GM23338 (cell line): ENCODE data around the gene PGS1. TPM values are rescaled to one million over a fixed set of nuclear protein-coding genes. Genes with fewer than 3 reads are reported as not detected.

Source experiments
- ATAC-seq: fragments of 200-7000 bp; cut with Tn5 transposase; 3 replicates; pipeline ENCODE4 v1.9.1; 2020
- DNase-seq: peaks from one replicate; pipeline ENCODE4 v3.0.0-alpha.2; 2015; ENCODE audit warnings: low spot score
- H2AFZ ChIP-seq: fragments of 200-600 bp; sonication (generic); 2 replicates; pipeline ENCODE4 v1.8.0; 2016; ENCODE audit warnings: antibody characterized with exemption, mild to moderate bottlenecking, moderate library complexity
- H3F3A ChIP-seq: fragments of 200-600 bp; sonication (generic); replicated peaks from 2 replicates; pipeline ENCODE4 v1.8.0; 2017; ENCODE audit warnings: antibody characterized with exemption, mixed run types, low read depth
- H3K27ac ChIP-seq: fragments of 200-600 bp; sonication (generic); 2 replicates; pipeline ENCODE4 v1.6.1; 2016; ENCODE audit warnings: low read depth
- H3K27me3 ChIP-seq: fragments of 200-600 bp; sonication (generic); 2 replicates; pipeline ENCODE4 v1.8.0; 2016; ENCODE audit warnings: mild to moderate bottlenecking, mixed run types, moderate library complexity; ENCODE audit not compliant: insufficient read depth
- H3K36me3 ChIP-seq: fragments of 200-600 bp; sonication (generic); 2 replicates; pipeline ENCODE4 v1.8.0; 2016; ENCODE audit warnings: mild to moderate bottlenecking; ENCODE audit not compliant: insufficient read depth
- H3K4me1 ChIP-seq: fragments of 200-600 bp; sonication (generic); 2 replicates; pipeline ENCODE4 v1.8.0; 2016; ENCODE audit warnings: mild to moderate bottlenecking, moderate library complexity; ENCODE audit not compliant: insufficient read depth
- H3K4me2 ChIP-seq: fragments of 200-600 bp; sonication (generic); 2 replicates; pipeline ENCODE4 v1.7.1; 2017; ENCODE audit warnings: mixed run types
- H3K4me3 ChIP-seq: fragments of 200-600 bp; sonication (generic); 2 replicates; pipeline ENCODE4 v1.6.1; 2016; ENCODE audit warnings: mixed run types
- H3K79me2 ChIP-seq: fragments of 200-600 bp; sonication (generic); replicated peaks from 2 replicates; pipeline ENCODE4 v1.8.0; 2017; ENCODE audit warnings: mild to moderate bottlenecking; ENCODE audit not compliant: insufficient read depth
- H3K9me2 ChIP-seq: fragments of 200-600 bp; sonication (generic); 2 replicates; pipeline ENCODE4 v1.8.0; 2017; ENCODE audit not compliant: insufficient read depth
- H4K20me1 ChIP-seq: fragments of 200-600 bp; sonication (generic); replicated peaks from 2 replicates; pipeline ENCODE4 v1.8.0; 2017; ENCODE audit warnings: mild to moderate bottlenecking; ENCODE audit not compliant: insufficient read depth
- H3K27ac Mint-ChIP-seq: 2 replicates; pipeline ENCODE4 v1.8.0; 2020; ENCODE audit warnings: inconsistent platforms, mild to moderate bottlenecking, moderate library complexity, mixed read lengths
- H3K27me3 Mint-ChIP-seq: 3 replicates; pipeline ENCODE4 v1.8.0; 2022; ENCODE audit warnings: low read depth, mild to moderate bottlenecking, moderate library complexity, mixed read lengths, inconsistent platforms; ENCODE audit not compliant: insufficient read depth, poor library complexity
- H3K36me3 Mint-ChIP-seq: 3 replicates; pipeline ENCODE4 v1.8.0; 2021; ENCODE audit warnings: low read depth, mild to moderate bottlenecking, inconsistent platforms, moderate library complexity, mixed read lengths
- H3K4me1 Mint-ChIP-seq: 3 replicates; pipeline ENCODE4 v1.8.0; 2020; ENCODE audit warnings: mild to moderate bottlenecking, inconsistent platforms, mixed read lengths
- H3K4me3 Mint-ChIP-seq: 3 replicates; pipeline ENCODE4 v1.8.0; 2021; ENCODE audit warnings: moderate library complexity, mild to moderate bottlenecking, inconsistent platforms, mixed read lengths
- H3K9me3 Mint-ChIP-seq: 3 replicates; pipeline ENCODE4 v1.8.0; 2020; ENCODE audit warnings: moderate library complexity, mild to moderate bottlenecking, inconsistent platforms, mixed read lengths
- CREB1 ChIP-seq: fragments of 250-450 bp; sonication (Bioruptor Pico); IDR thresholded peaks from 2 replicates; pipeline ENCODE4 v1.5.0; 2020; ENCODE audit warnings: low read depth, mild to moderate bottlenecking, moderate library complexity
- JUNB ChIP-seq: IDR thresholded peaks from one replicate; pipeline ENCODE4 v1.6.1; 2016; ENCODE audit warnings: antibody characterized with exemption; ENCODE audit not compliant: unreplicated experiment
- POLR2AphosphoS5 ChIP-seq: IDR thresholded peaks from 2 replicates; pipeline ENCODE4 v1.6.1; 2016; ENCODE audit warnings: antibody characterized with exemption, low read depth
- polyA plus RNA-seq: library from polyadenylated mRNA; unstranded; fragments of >200 nt; fragmentation: Nextera tagmentation; extraction: Ambion mirVana; gene quantifications from 2 replicates; pipeline ENCODE4 v1.2.1, GENCODE V29; 2016
- total RNA-seq: library from RNA; depleted of rRNA; stranded (reverse); fragments of >200 nt; shearing (Covaris generic); gene quantifications from 2 replicates; pipeline ENCODE4 v1.2.3, GENCODE V29; 2014
- TF ChIP-seq, protein P1 (sequence below), 2 experiments: fragments of 200-600 bp in 1 of 2; sonication (generic) in 1 of 2; conservative IDR thresholded peaks; 2 replicates each; pipeline versions ENCODE4 v1.5.1 to v1.6.1; 2016 to 2017; ENCODE audit warnings: antibody characterized with exemption in 2 of 2, low read depth in 2 of 2, mild to moderate bottlenecking in 2 of 2, moderate library complexity in 1 of 2

PGS1 gene
- total and polyA plus RNA-seq, 2 experiments from 2014 or later = 43.9 to 67.1 TPM

DNA sequence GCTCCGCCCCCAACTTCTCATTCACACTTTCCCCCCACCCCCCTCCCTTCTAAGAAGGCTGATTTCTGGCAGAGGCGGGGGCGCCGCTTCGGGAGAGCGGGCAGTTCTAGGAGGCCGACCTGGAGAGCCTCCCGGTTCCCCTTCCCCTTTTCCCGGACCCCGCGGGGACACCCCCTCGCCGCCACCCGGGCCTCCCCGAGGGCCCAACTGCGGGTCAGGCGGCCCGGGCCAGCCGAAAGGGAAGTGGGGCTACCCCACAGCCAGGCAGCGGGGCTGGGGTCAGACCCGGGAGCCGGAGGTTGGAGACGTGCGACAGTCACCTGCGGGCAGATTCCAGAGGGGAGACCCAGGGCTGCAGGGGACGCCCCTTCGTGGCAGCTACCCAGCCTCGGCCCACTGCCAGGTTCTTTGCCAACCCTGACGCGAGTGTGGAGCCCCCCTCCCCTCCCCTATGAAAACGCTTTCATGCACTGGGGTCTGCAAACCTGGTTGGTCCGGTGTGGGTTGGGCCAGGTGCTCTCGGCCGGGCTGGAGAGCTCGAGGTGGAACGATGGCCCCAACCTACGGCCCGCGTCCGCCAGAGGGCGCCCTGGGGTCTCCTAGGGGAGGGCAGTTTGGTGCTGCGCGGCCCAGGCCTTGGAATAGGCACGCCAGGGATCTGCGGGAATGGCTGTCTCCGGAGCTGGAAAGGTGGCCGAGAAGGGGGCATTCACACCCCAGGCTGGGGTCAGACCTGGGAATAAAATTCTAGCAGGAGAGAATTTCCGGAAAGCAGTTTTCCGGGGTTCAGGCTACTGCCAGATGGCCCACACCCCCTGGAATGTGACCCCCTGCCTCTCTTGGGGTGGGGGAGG, 17.9 kb upstream of the PGS1 start:
- Histone ChIP-seq H3F3A (peaks cover 26% of the 10 kb centered on the region; the same call in 1 of the 2 replicates), H3K4me1 (peaks cover 66% of the 10 kb centered on the region), H4K20me1 (peaks cover 28% of the 10 kb centered on the region), H3K27ac (peak overlapping the region; percentile 96), H3K9me2 (no peaks in the 10 kb centered on the region), H3K4me3 (peak overlapping the region; percentile 91), H3K27me3 (peaks cover 25% of the 10 kb centered on the region), H3K36me3 (peaks cover 12% of the 10 kb centered on the region; the same call in 1 of the 2 replicates), H2AFZ (peak overlapping the region; percentile 80), H3K4me2 (peak overlapping the region; percentile 96), H3K79me2 (peaks cover 31% of the 10 kb centered on the region)
- Mint-ChIP-seq H3K4me3 (peak overlapping the region; percentile 80), H3K4me1 (peaks cover 69% of the 10 kb centered on the region), H3K27ac (peak overlapping the region; percentile 94), H3K27me3 (peaks cover 28% of the 10 kb centered on the region), H3K36me3 (peaks cover 26% of the 10 kb centered on the region), H3K9me3 (no peaks in the 10 kb centered on the region)
- peak; percentile 98 for DNase-seq
- peak; percentile 61 for ATAC-seq
- TF ChIP-seq, protein P1, sequence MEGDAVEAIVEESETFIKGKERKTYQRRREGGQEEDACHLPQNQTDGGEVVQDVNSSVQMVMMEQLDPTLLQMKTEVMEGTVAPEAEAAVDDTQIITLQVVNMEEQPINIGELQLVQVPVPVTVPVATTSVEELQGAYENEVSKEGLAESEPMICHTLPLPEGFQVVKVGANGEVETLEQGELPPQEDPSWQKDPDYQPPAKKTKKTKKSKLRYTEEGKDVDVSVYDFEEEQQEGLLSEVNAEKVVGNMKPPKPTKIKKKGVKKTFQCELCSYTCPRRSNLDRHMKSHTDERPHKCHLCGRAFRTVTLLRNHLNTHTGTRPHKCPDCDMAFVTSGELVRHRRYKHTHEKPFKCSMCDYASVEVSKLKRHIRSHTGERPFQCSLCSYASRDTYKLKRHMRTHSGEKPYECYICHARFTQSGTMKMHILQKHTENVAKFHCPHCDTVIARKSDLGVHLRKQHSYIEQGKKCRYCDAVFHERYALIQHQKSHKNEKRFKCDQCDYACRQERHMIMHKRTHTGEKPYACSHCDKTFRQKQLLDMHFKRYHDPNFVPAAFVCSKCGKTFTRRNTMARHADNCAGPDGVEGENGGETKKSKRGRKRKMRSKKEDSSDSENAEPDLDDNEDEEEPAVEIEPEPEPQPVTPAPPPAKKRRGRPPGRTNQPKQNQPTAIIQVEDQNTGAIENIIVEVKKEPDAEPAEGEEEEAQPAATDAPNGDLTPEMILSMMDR (conservative IDR thresholded peaks at IDR 0.05; ENCODE audit: low read depth in 2 of 2) = peak; percentile 94 to 95
- TF ChIP-seq JUNB = no peak

DNA sequence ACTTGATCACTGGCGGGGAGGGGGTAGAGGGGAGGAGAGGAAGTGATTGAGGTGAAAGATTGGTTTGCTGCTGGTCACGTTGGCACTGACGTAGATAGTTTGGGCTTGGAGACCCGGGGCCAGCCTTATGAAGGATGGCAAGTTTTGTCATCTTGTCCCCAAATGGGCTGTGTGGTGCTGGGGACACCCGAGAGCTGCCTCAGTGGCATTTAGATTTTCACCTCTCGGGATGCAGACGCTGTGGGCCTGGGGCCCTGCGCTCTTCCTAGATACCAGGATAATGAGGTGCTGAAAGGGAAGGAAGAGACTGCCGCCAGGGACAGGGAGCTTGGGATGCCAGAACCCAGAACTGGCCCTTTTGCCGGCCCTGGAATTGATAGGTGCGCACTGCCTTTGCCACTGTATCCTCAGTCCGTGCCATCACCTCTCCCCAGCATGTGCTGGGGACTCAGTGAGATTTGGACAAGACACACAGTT, 17.2 kb upstream of the PGS1 start:
- peak; percentile 1 for ATAC-seq
- peaks cover 29% of the 10 kb centered on the region for H3K79me2 ChIP-seq
- no peaks in the 10 kb centered on the region for H3K9me3 Mint-ChIP-seq
- H3K27me3 Mint-ChIP-seq = peaks cover 33% of the 10 kb centered on the region
- H3K4me1 Mint-ChIP-seq = peaks cover 69% of the 10 kb centered on the region
- H3K36me3 Mint-ChIP-seq = peaks cover 26% of the 10 kb centered on the region
- peaks cover 28% of the 10 kb centered on the region for H4K20me1 ChIP-seq
- H3K27ac ChIP-seq = peak overlapping the region; percentile 96
- peak overlapping the region; percentile 80 for H3K4me3 Mint-ChIP-seq
- TF ChIP-seq POLR2AphosphoS5 (no peak), JUNB (no peak), CREB1 (CRISPR knock-in tag) (peak; percentile 50; the same call in 1 of the 2 replicates)
- TF ChIP-seq, protein P1 (conservative IDR thresholded peaks at IDR 0.05; ENCODE audit: low read depth in 2 of 2) = no peak
- peaks cover 22% of the 10 kb centered on the region for H3K27me3 ChIP-seq
- H3F3A ChIP-seq = peaks cover 27% of the 10 kb centered on the region
- peak overlapping the region; percentile 96 for H3K4me2 ChIP-seq
- peak overlapping the region; percentile 3; the same call in 1 of the 2 replicates for H2AFZ ChIP-seq
- H3K4me3 ChIP-seq = peak overlapping the region; percentile 91
- peaks cover 12% of the 10 kb centered on the region; the same call in 1 of the 2 replicates for H3K36me3 ChIP-seq
- H3K27ac Mint-ChIP-seq = peak overlapping the region; percentile 94
- no peak for DNase-seq
- H3K9me2 ChIP-seq = no peaks in the 10 kb centered on the region
- peaks cover 64% of the 10 kb centered on the region for H3K4me1 ChIP-seq
